Prostate gland (tissue), 2 donors: ENCODE measurements around the gene ZNF385B.

Source experiments
- CTCF ChIP-seq, 4 experiments: fragments of 200-600 bp in 2 of 4; fragments of 450-650 bp in 2 of 4; sonication (generic) in 2 of 4; IDR thresholded peaks; 1 replicate in 3 of 4; 2 replicates in 1 of 4; pipeline ENCODE4 v1.5.1; 2016 to 2019; ENCODE audit warnings: antibody characterized with exemption in 4 of 4, mild to moderate bottlenecking in 2 of 4, moderate library complexity in 2 of 4
- POLR2A ChIP-seq: fragments of 450-650 bp; IDR thresholded peaks from one replicate; pipeline ENCODE4 v1.6.1; 2016; ENCODE audit warnings: antibody characterized with exemption, mild to moderate bottlenecking
- POLR2AphosphoS5 ChIP-seq: sonication (generic); formaldehyde crosslinking; IDR thresholded peaks from one replicate; pipeline ENCODE4 v1.6.1; 2017; ENCODE audit warnings: antibody characterized with exemption

GRCh38 chr2:179875864-179876263, 14.5 kb upstream of the ZNF385B start:
- TF ChIP-seq POLR2AphosphoS5 (no peak), CTCF (IDR thresholded peaks at IDR 0.05) (no peak), POLR2A (no peak)
